HL-60/S4 (cell line): ENCODE data around the gene PET100.

Source experiments
- in situ Hi-C: fragments of 300-500 bp; cut with MboI; formaldehyde crosslinking; loops from 2 replicates; pipeline ENCODE4 v1.14.3; 2022; ENCODE audit warnings: low sequenced_read_pairs

The PET100 gene

GRCh38 chr19:7677669-7678311 is 48.2 kb downstream of the PET100 start:
- in situ Hi-C loops = no loop called here

GRCh38 chr19:7678971-7679751 is 49.6 kb downstream of the PET100 start:
- in situ Hi-C loops = no loop called here

GRCh38 chr19:7679771-7680605 is 50.4 kb downstream of the PET100 start:
- in situ Hi-C loops = loop anchor here (10.0 kb wide), 2 partner anchors 105 to 115 kb away; no protein-coding TSS in a partner anchor

GRCh38 chr19:7680606-7681339 is 51.2 kb downstream of the PET100 start, which contains the start of gene TRAPPC5:
TSS of gene TRAPPC5 (plus strand) at chr19:7680833. CDS start at chr19:7682254, 1,421 bp downstream.
- in situ Hi-C loops = loop anchor here (10.0 kb wide), 2 partner anchors 106 to 114 kb away; no protein-coding TSS in a partner anchor
